Endodermal cell (in vitro differentiated cells): Measurements from ENCODE around the gene ANKRD12. TPM values are rescaled to one million over a fixed set of nuclear protein-coding genes. Genes with fewer than 3 reads are reported as not detected.

Experiments used
- DNase-seq: peaks from one replicate; pipeline ENCODE4 v3.0.0-alpha.2; 2017
- H3K27ac ChIP-seq: 2 replicates; pipeline ENCODE4 v1.5.1; 2013; ENCODE audit warnings: mild to moderate bottlenecking, low read depth, low read length, moderate library complexity
- H3K27me3 ChIP-seq: 2 replicates; pipeline ENCODE4 v1.6.1; 2013; ENCODE audit warnings: mild to moderate bottlenecking, low read length, moderate library complexity; ENCODE audit not compliant: insufficient read depth, control insufficient read depth, poor library complexity, severe bottlenecking
- H3K36me3 ChIP-seq: 2 replicates; pipeline ENCODE4 v1.7.0; 2013; ENCODE audit warnings: mild to moderate bottlenecking, low read length, moderate library complexity; ENCODE audit not compliant: control insufficient read depth, insufficient read depth
- H3K4me1 ChIP-seq: one replicate; pipeline ENCODE4 v1.7.0; 2013; ENCODE audit warnings: low read length; ENCODE audit not compliant: control insufficient read depth, insufficient read depth
- H3K4me3 ChIP-seq: 2 replicates; pipeline ENCODE4 v1.5.1; 2013; ENCODE audit warnings: mild to moderate bottlenecking, low read length, moderate library complexity
- H3K9ac ChIP-seq: 2 replicates; pipeline ENCODE4 v1.6.1; 2013; ENCODE audit warnings: mild to moderate bottlenecking, low read length, moderate library complexity; ENCODE audit not compliant: poor library complexity, severe bottlenecking; ENCODE audit errors: extremely low read depth
- H3K9me3 ChIP-seq: 2 replicates; pipeline ENCODE4 v1.6.1; 2013; ENCODE audit warnings: mild to moderate bottlenecking, low read length, moderate library complexity; ENCODE audit not compliant: control insufficient read depth
- H3K27ac Mint-ChIP-seq: 2 replicates; pipeline ENCODE4 v1.8.0; 2020; ENCODE audit warnings: mixed read lengths
- H3K27me3 Mint-ChIP-seq: 2 replicates; pipeline ENCODE4 v1.8.0; 2021; ENCODE audit warnings: mild to moderate bottlenecking, mixed read lengths; ENCODE audit not compliant: insufficient read depth
- H3K36me3 Mint-ChIP-seq: 2 replicates; pipeline ENCODE4 v1.8.0; 2020; ENCODE audit warnings: low read depth, mixed read lengths
- H3K4me1 Mint-ChIP-seq: 2 replicates; pipeline ENCODE4 v1.8.0; 2020; ENCODE audit warnings: mixed read lengths
- H3K4me3 Mint-ChIP-seq: 2 replicates; pipeline ENCODE4 v1.8.0; 2020; ENCODE audit warnings: mild to moderate bottlenecking, moderate library complexity, mixed read lengths
- H3K9me3 Mint-ChIP-seq: 2 replicates; pipeline ENCODE4 v1.8.0; 2020; ENCODE audit warnings: mild to moderate bottlenecking, mixed read lengths
- WGBS, 2 experiments: methylation state at CpG; one replicate each; pipeline versions ENCODE4 v1.1.5 to v1.1.7; 2013; ENCODE audit warnings: missing lambda C conversion rate in 2 of 2, mixed read lengths in 1 of 2; ENCODE audit not compliant: insufficient coverage in 1 of 2, insufficient read length in 1 of 2; 5-methylcytosine and 5-hydroxymethylcytosine counted together
- total RNA-seq, 2 donors: library from RNA; stranded (reverse); fragmentation: NEBNext Ultra II Directional in 1 of 2; extraction: Animal tissue kit (Norgen Biotek cat#: 25700) in 1 of 2; gene quantifications; 2 replicates in 1 of 2; 3 replicates in 1 of 2; pipeline ENCODE4 v1.2.1, GENCODE V29; 2021
- TF ChIP-seq, protein P1 (sequence below): fragments of 200-600 bp; sonication (generic); conservative IDR thresholded peaks from 2 replicates; pipeline ENCODE4 v1.5.0; 2021; ENCODE audit warnings: antibody characterized with exemption, mild to moderate bottlenecking

ANKRD12 gene
- total RNA-seq, 2 donors from 2014 or later: 36.0 to 41.6 TPM

DNA sequence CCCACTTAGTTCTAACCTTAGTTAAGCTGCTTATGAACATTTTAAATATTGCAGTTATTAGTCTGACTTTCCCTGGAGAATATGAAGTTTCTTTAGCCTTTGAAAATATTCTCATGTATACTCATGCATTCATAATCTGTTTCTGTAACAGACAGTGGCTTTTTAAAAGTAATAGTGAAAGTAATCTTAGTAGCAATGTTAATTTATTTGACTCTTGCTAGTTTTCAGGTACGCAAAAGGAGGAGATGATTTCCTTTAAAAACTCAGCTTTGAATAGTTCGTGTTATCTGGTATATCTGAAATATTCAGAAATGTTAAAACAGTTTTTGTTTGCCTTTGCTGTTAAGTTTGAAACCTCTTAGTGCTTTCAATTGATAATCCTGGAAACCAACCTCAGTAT is 3.8 kb downstream of the ANKRD12 start:
- H3K4me3 Mint-ChIP-seq: no peak overlapping the region
- no peak for DNase-seq
- Histone ChIP-seq H3K9ac (no peak overlapping the region), H3K36me3 (no peaks in the 10 kb centered on the region), H3K27me3 (no peaks in the 10 kb centered on the region), H3K9me3 (no peaks in the 10 kb centered on the region), H3K4me1 (peaks cover 3% of the 10 kb centered on the region), H3K4me3 (no peak overlapping the region), H3K27ac (no peak overlapping the region)
- 86 to 100% methylated on average over 1 to 2 of the region's 2 CpGs for WGBS, 2 experiments
- H3K9me3 Mint-ChIP-seq: no peaks in the 10 kb centered on the region
- peaks cover 23% of the 10 kb centered on the region for H3K4me1 Mint-ChIP-seq
- H3K27ac Mint-ChIP-seq: no peak overlapping the region
- H3K36me3 Mint-ChIP-seq: no peaks in the 10 kb centered on the region
- no peaks in the 10 kb centered on the region for H3K27me3 Mint-ChIP-seq
- TF ChIP-seq, protein P1, sequence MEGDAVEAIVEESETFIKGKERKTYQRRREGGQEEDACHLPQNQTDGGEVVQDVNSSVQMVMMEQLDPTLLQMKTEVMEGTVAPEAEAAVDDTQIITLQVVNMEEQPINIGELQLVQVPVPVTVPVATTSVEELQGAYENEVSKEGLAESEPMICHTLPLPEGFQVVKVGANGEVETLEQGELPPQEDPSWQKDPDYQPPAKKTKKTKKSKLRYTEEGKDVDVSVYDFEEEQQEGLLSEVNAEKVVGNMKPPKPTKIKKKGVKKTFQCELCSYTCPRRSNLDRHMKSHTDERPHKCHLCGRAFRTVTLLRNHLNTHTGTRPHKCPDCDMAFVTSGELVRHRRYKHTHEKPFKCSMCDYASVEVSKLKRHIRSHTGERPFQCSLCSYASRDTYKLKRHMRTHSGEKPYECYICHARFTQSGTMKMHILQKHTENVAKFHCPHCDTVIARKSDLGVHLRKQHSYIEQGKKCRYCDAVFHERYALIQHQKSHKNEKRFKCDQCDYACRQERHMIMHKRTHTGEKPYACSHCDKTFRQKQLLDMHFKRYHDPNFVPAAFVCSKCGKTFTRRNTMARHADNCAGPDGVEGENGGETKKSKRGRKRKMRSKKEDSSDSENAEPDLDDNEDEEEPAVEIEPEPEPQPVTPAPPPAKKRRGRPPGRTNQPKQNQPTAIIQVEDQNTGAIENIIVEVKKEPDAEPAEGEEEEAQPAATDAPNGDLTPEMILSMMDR: no peak

DNA sequence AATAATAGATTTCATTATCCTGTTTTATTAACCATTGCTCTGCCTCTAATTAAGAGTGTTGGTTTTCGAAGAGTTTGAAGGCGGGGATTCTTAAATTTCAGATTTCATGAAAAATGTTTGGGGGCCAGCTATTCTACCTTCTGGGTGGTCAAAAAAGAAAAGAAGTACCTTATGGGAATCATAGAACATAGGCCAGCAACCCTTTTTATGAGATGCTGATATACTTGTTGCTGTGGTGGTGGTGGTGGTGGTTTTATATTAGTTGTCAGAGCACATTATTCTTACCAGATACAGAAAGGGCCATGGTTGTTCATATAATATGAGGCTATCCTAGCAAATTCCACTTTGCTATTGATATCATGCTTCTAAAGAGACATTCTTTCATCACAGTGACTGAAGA is 4.4 kb downstream of the ANKRD12 start:
- peaks cover 3% of the 10 kb centered on the region for H3K4me1 ChIP-seq
- H3K9ac ChIP-seq: no peak overlapping the region
- no peak overlapping the region for H3K27ac Mint-ChIP-seq
- DNase-seq: no peak
- no peaks in the 10 kb centered on the region for H3K27me3 ChIP-seq
- no peak overlapping the region for H3K4me3 Mint-ChIP-seq
- H3K9me3 ChIP-seq: no peaks in the 10 kb centered on the region
- H3K27ac ChIP-seq: no peak overlapping the region
- H3K36me3 ChIP-seq: no peaks in the 10 kb centered on the region
- TF ChIP-seq, protein P1: no peak
- H3K4me1 Mint-ChIP-seq: peaks cover 19% of the 10 kb centered on the region
- 95 to 100% methylated on average over 2 of the region's 2 CpGs for WGBS, 2 experiments
- no peaks in the 10 kb centered on the region for H3K27me3 Mint-ChIP-seq
- H3K36me3 Mint-ChIP-seq: no peaks in the 10 kb centered on the region
- no peak overlapping the region for H3K4me3 ChIP-seq
- no peaks in the 10 kb centered on the region for H3K9me3 Mint-ChIP-seq

DNA sequence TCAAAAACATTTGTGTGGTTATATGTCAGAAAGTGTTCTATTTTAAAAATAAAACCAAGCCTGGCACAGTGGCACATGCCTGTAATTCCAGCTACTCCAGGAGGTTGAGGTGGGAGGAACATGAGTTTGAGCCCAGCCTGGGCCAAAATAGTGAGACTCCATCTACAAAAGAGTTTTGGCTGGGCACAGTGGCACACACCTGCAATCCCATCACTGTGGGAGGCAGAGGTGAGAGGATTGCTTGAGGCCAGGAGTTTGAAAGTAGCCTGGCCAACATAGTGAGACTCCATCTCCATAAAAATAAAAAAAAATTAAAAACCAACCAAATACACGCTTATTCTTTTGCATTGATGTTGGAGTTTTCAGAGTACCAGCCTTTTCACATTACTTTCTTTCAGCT is 9.6 kb downstream of the ANKRD12 start:
- H3K27me3 Mint-ChIP-seq: no peaks in the 10 kb centered on the region

More for the DNA sequence above, 9.6 kb downstream of the ANKRD12 start:
- H3K4me3 ChIP-seq: no peak overlapping the region
- DNase-seq: no peak
- no peaks in the 10 kb centered on the region for H3K9me3 ChIP-seq
- H3K36me3 ChIP-seq: no peaks in the 10 kb centered on the region
- no peaks in the 10 kb centered on the region for H3K27me3 ChIP-seq
- 100% methylated on average over 1 of the region's 1 CpG for whole genome bisulfite sequencing, 2 experiments
- TF ChIP-seq, protein P1: no peak
- Mint-ChIP-seq H3K36me3 (no peaks in the 10 kb centered on the region), H3K9me3 (no peaks in the 10 kb centered on the region), H3K4me3 (no peak overlapping the region), H3K4me1 (peaks cover 7% of the 10 kb centered on the region), H3K27ac (no peak overlapping the region)
- no peak overlapping the region for H3K9ac ChIP-seq
- H3K27ac ChIP-seq: no peak overlapping the region
- no peaks in the 10 kb centered on the region for H3K4me1 ChIP-seq
